HCT116 (cell line): ENCODE results near the gene FBXW2. TPM values are rescaled to one million over a fixed set of nuclear protein-coding genes. Genes with fewer than 3 reads are reported as not detected.

Experiments used
- ATAC-seq: fragments of 200-7000 bp; cut with Tn5 transposase; 2 replicates; pipeline ENCODE4 v1.9.1; 2020; ENCODE audit warnings: mild to moderate bottlenecking, moderate library complexity
- BruUV-seq: library from RNA; stranded (reverse); fragments of 400-500 nt; replicated peaks from 2 replicates; lab custom pipeline; 2021; lab: Mats Ljungman, UMichigan
- CTCF ChIA-PET: fragments of 300-600 bp; sonication (Branson Sonifier 250); formaldehyde crosslinking; loops from one replicate; lab custom pipeline; 2021; ENCODE audit warnings: antibody characterized with exemption; lab: Charles Lee
- POLR2A ChIA-PET: fragments of 300-600, 350-600 bp; sonication (Branson Sonifier 250); formaldehyde crosslinking; loops from one replicate; lab custom pipeline; 2021; ENCODE audit warnings: antibody characterized with exemption; lab: Charles Lee
- RAD21 ChIA-PET, 2 experiments: fragments of 300-600 bp; sonication (Branson Sonifier 250); formaldehyde crosslinking; loops; one replicate each; lab custom pipeline; 2023; ENCODE audit warnings: low total read pairs in 2 of 2; ENCODE audit not compliant: uncharacterized antibody in 2 of 2, unreplicated experiment in 2 of 2, low non-redundant PET in 1 of 2; lab: Charles Lee
- DNase-seq: peaks from one replicate; pipeline ENCODE4 v3.0.0-alpha.2; 2010; ENCODE audit warnings: low read depth, low spot score
- H2AFZ ChIP-seq: fragments of 200-600 bp; shearing (Covaris generic), sonication (generic); 2 replicates; pipeline ENCODE4 v1.6.1; 2017; ENCODE audit warnings: low read depth, mixed run types, mixed read lengths, antibody characterized with exemption, low read length; ENCODE audit not compliant: poor library complexity, severe bottlenecking
- H3K27ac ChIP-seq: 2 replicates; pipeline ENCODE4 v1.5.1; 2012; ENCODE audit warnings: low read depth, low read length
- H3K27me3 ChIP-seq: fragments of 200-600 bp; sonication (generic); 2 replicates; pipeline ENCODE4 v1.6.1; 2016; ENCODE audit warnings: mixed run types, low read length, mixed read lengths; ENCODE audit not compliant: insufficient read depth
- H3K36me3 ChIP-seq, 2 experiments: fragments of 200-500 bp in 1 of 2; fragments of 200-600 bp in 1 of 2; sonication (Bioruptor generic) in 1 of 2; sonication (generic) in 1 of 2; 2 replicates each; pipeline versions ENCODE4 v1.5.1 to v1.6.1; 2014 to 2016; ENCODE audit warnings: low read length in 2 of 2, inconsistent platforms in 1 of 2, mixed read lengths in 1 of 2, mixed run types in 1 of 2; ENCODE audit not compliant: insufficient read depth in 2 of 2, control insufficient read depth in 1 of 2
- H3K4me1 ChIP-seq, 2 experiments: fragments of 200-600 bp in 1 of 2; sonication (generic) in 1 of 2; 2 replicates each; pipeline versions ENCODE4 v1.5.1 to v1.6.1; 2012 to 2017; ENCODE audit warnings: low read length in 2 of 2, inconsistent platforms in 1 of 2, mild to moderate bottlenecking in 1 of 2, mixed read lengths in 1 of 2, mixed run types in 1 of 2, moderate library complexity in 1 of 2; ENCODE audit not compliant: insufficient read depth in 2 of 2, control insufficient read depth in 1 of 2
- H3K4me2 ChIP-seq: fragments of 200-600 bp; sonication (generic); 2 replicates; pipeline ENCODE4 v1.6.1; 2017; ENCODE audit warnings: mixed run types, low read length, mixed read lengths
- H3K4me3 ChIP-seq, 2 experiments: fragments of 200-600 bp in 1 of 2; sonication (generic) in 1 of 2; replicated peaks in 1 of 2; 2 replicates each; pipeline ENCODE4 v1.5.1; 2011 to 2016; ENCODE audit warnings: low read length in 2 of 2, control low read depth in 1 of 2, low read depth in 1 of 2, mild to moderate bottlenecking in 1 of 2, mixed read lengths in 1 of 2, mixed run types in 1 of 2
- H3K79me2 ChIP-seq: fragments of 200-600 bp; sonication (generic); 2 replicates; pipeline ENCODE4 v1.6.1; 2017; ENCODE audit warnings: mild to moderate bottlenecking, mixed run types, low read length, moderate library complexity, mixed read lengths; ENCODE audit not compliant: insufficient read depth
- H3K9ac ChIP-seq: fragments of 200-600 bp; sonication (generic); 2 replicates; pipeline ENCODE4 v1.6.1; 2016; ENCODE audit warnings: low read length, mixed read lengths
- H3K9me2 ChIP-seq: fragments of 200-600 bp; sonication (generic), shearing (Covaris generic); 2 replicates; pipeline ENCODE4 v1.6.1; 2017; ENCODE audit warnings: mixed run types, mild to moderate bottlenecking, moderate library complexity; ENCODE audit not compliant: insufficient read depth
- H3K9me3 ChIP-seq, 2 experiments: fragments of 200-500 bp in 1 of 2; fragments of 200-600 bp in 1 of 2; sonication (Bioruptor generic) in 1 of 2; sonication (generic) in 1 of 2; 2 replicates each; pipeline ENCODE4 v1.6.1; 2014 to 2017; ENCODE audit warnings: low read length in 2 of 2, mixed read lengths in 2 of 2, inconsistent platforms in 1 of 2, low read depth in 1 of 2, mild to moderate bottlenecking in 1 of 2, mixed run types in 1 of 2, moderate library complexity in 1 of 2; ENCODE audit not compliant: control insufficient read depth in 1 of 2, insufficient read depth in 1 of 2
- H4K20me1 ChIP-seq: fragments of 200-600 bp; sonication (generic), shearing (Covaris generic); 2 replicates; pipeline ENCODE4 v1.6.1; 2017; ENCODE audit warnings: mixed run types, mild to moderate bottlenecking, moderate library complexity; ENCODE audit not compliant: insufficient read depth
- CBX3 ChIP-seq: IDR thresholded peaks from 2 replicates; pipeline ENCODE4 v1.6.1; 2012; ENCODE audit warnings: low read depth
- CEBPB ChIP-seq: IDR thresholded peaks from 2 replicates; pipeline ENCODE4 v1.6.1; 2012; ENCODE audit warnings: low read depth
- EGR1 ChIP-seq: IDR thresholded peaks from 2 replicates; pipeline ENCODE4 v1.6.1; 2012; ENCODE audit warnings: low read depth
- EZH2 ChIP-seq: fragments of 200-600 bp; sonication (generic); IDR thresholded peaks from 2 replicates; pipeline ENCODE4 v1.6.1; 2017; ENCODE audit warnings: antibody characterized with exemption, mixed run types
- EZH2phosphoT487 ChIP-seq: fragments of 200-600 bp; IDR thresholded peaks from 2 replicates; pipeline ENCODE4 v1.6.1; 2018; ENCODE audit warnings: antibody characterized with exemption, borderline replicate concordance
- FOSL1 ChIP-seq: IDR thresholded peaks from 2 replicates; pipeline ENCODE4 v1.6.1; 2012; ENCODE audit warnings: low read depth
- JUND ChIP-seq: IDR thresholded peaks from 2 replicates; pipeline ENCODE4 v1.6.1; 2012
- POLR2AphosphoS5 ChIP-seq: IDR thresholded peaks from 2 replicates; pipeline ENCODE4 v1.6.1; 2011; ENCODE audit warnings: mild to moderate bottlenecking, low read depth, low read length, moderate library complexity
- RAD21 ChIP-seq: IDR thresholded peaks from 2 replicates; pipeline ENCODE4 v1.6.1; 2012; ENCODE audit warnings: low read depth, mild to moderate bottlenecking
- SIN3A ChIP-seq: IDR thresholded peaks from 2 replicates; pipeline ENCODE4 v1.6.1; 2012; ENCODE audit warnings: low read depth
- SP1 ChIP-seq: IDR thresholded peaks from 2 replicates; pipeline ENCODE4 v1.6.1; 2012; ENCODE audit warnings: low read depth
- SRF ChIP-seq: IDR thresholded peaks from 2 replicates; pipeline ENCODE4 v1.6.1; 2012; ENCODE audit warnings: low read depth
- TCF7L2 ChIP-seq: IDR thresholded peaks from 2 replicates; pipeline ENCODE4 v1.7.0; 2011; ENCODE audit warnings: borderline replicate concordance, inconsistent platforms; ENCODE audit not compliant: insufficient read depth, insufficient read length; ENCODE audit errors: extremely low read depth
- YY1 ChIP-seq: IDR thresholded peaks from 2 replicates; pipeline ENCODE4 v1.6.1; 2011; ENCODE audit warnings: low read length, low read depth, moderate library complexity, mild to moderate bottlenecking; ENCODE audit not compliant: insufficient replicate concordance; ENCODE audit errors: extremely low read depth
- ZFX ChIP-seq: fragments of 450-650 bp; IDR thresholded peaks from 2 replicates; pipeline ENCODE4 v1.6.1; 2017
- ZNF274 ChIP-seq: fragments of 200-500 bp; sonication (Bioruptor generic); IDR thresholded peaks from 2 replicates; pipeline ENCODE4 v1.6.1; 2014; ENCODE audit warnings: mild to moderate bottlenecking, low read depth, low read length, inconsistent platforms
- intact Hi-C: fragments of 100-400 bp; cut with micrococcal nuclease; formaldehyde crosslinking; loops from 2 replicates; pipeline ENCODE4 v1.10.0; 2022
- total RNA-seq: library from RNA; stranded (reverse); gene quantifications from one replicate; pipeline ENCODE4 v1.2.1, GENCODE V29; 2021; ENCODE audit not compliant: unreplicated experiment
- TF ChIP-seq, protein P1 (sequence below), 3 experiments: fragments of 200-600 bp in 1 of 3; sonication (generic) in 1 of 3; IDR thresholded peaks in 2 of 3; conservative IDR thresholded peaks in 1 of 3; 2 replicates each; pipeline ENCODE4 v1.5.1; 2012 to 2017; ENCODE audit warnings: low read depth in 2 of 3, low read length in 2 of 3, antibody characterized with exemption in 1 of 3, borderline replicate concordance in 1 of 3, control low read depth in 1 of 3, mild to moderate bottlenecking in 1 of 3, mixed read lengths in 1 of 3, mixed run types in 1 of 3, moderate library complexity in 1 of 3; ENCODE audit not compliant: insufficient read depth in 1 of 3
- TF ChIP-seq, protein P2 (sequence below): IDR thresholded peaks from 2 replicates; pipeline ENCODE4 v1.6.1; 2012; ENCODE audit warnings: low read depth

Gene FBXW2
- total RNA-seq, 1 experiment from 2014 or later: 59.6 TPM

DNA sequence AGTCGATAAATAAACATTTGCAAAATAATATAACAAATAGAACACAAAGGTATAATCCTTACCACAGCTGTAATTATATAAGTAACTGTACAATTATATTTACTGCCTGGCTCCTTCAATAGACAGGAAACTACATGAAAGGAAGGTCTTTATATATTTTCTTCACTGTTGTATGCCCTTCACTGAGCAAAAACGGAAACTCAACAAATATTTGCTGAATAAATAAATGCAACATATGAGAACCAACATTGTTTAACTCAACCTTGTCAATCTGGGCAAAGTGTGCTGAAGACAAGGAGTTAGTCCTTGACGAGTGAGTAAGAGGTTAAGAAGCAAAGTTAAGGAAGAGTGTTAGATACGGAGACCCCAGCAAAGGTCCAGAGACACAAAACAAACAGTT is 26.9 kb upstream of the FBXW2 start:
- Histone ChIP-seq H3K27ac (no peak overlapping the region), H3K9ac (no peak overlapping the region), H3K4me1 (no peaks in the 10 kb centered on the region), H3K4me3 (no peak overlapping the region), H3K36me3 (peaks cover 37 to 43% of the 10 kb centered on the region in 2 experiments), H3K9me2 (no peaks in the 10 kb centered on the region), H2AFZ (no peak overlapping the region), H3K27me3 (no peaks in the 10 kb centered on the region), H4K20me1 (no peaks in the 10 kb centered on the region), H3K4me2 (no peak overlapping the region), H3K9me3 (no peaks in the 10 kb centered on the region), H3K79me2 (no peaks in the 10 kb centered on the region)
- TF ChIP-seq SIN3A (no peak), EZH2 (no peak), EGR1 (no peak), POLR2AphosphoS5 (no peak), RAD21 (no peak)
- TF ChIP-seq, protein P1, sequence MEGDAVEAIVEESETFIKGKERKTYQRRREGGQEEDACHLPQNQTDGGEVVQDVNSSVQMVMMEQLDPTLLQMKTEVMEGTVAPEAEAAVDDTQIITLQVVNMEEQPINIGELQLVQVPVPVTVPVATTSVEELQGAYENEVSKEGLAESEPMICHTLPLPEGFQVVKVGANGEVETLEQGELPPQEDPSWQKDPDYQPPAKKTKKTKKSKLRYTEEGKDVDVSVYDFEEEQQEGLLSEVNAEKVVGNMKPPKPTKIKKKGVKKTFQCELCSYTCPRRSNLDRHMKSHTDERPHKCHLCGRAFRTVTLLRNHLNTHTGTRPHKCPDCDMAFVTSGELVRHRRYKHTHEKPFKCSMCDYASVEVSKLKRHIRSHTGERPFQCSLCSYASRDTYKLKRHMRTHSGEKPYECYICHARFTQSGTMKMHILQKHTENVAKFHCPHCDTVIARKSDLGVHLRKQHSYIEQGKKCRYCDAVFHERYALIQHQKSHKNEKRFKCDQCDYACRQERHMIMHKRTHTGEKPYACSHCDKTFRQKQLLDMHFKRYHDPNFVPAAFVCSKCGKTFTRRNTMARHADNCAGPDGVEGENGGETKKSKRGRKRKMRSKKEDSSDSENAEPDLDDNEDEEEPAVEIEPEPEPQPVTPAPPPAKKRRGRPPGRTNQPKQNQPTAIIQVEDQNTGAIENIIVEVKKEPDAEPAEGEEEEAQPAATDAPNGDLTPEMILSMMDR (IDR thresholded peaks at IDR 0.05 in 2 of 3, conservative IDR thresholded peaks at IDR 0.05 in 1 of 3; ENCODE audit: borderline replicate concordance in 1 of 3, insufficient read depth in 1 of 3, low read depth in 2 of 3, low read length in 2 of 3): no peak
- ChIA-PET CTCF (no interaction called here), RAD21 (no interaction called here), POLR2A (no interaction called here)
- ATAC-seq (no peak), DNase-seq (no peak)
- intact Hi-C loops: no loop called here
- no TSS peak for BruUV-seq

DNA sequence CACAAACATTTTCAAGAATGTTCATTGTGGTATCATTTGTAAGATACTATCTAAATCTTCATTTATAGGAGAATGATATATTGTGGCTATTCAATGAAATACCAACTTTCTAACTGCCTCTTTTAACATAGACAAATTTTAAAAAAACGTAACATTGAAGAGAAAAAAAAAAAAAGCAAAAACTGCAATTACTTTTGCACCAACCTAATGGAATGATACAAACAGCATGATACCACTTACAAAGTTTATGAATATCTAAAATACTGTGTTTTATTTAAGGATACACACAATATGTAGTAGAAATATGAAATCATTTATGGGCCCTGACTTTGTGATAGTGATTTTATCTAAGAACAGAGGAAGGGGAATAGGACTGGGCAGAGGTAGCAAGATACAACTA is 25.4 kb upstream of the FBXW2 start:
- RAD21 ChIA-PET: no interaction called here
- Histone ChIP-seq H4K20me1 (no peaks in the 10 kb centered on the region), H3K36me3 (peaks cover 27 to 35% of the 10 kb centered on the region in 2 experiments), H3K27me3 (no peaks in the 10 kb centered on the region), H3K4me3 (no peak overlapping the region), H3K9ac (no peak overlapping the region), H3K79me2 (no peaks in the 10 kb centered on the region), H3K9me2 (no peaks in the 10 kb centered on the region), H3K4me1 (no peaks in the 10 kb centered on the region), H2AFZ (no peak overlapping the region), H3K9me3 (no peaks in the 10 kb centered on the region), H3K27ac (no peak overlapping the region), H3K4me2 (no peak overlapping the region)
- POLR2A ChIA-PET: no interaction called here
- intact Hi-C loops: no loop called here
- CTCF ChIA-PET: no interaction called here
- DNase-seq: no peak
- ATAC-seq: no peak
- BruUV-seq: no TSS peak
- no peak for TF ChIP-seq SP1
- no peak for TF ChIP-seq EZH2phosphoT487
- TF ChIP-seq ZFX: no peak
- TF ChIP-seq FOSL1: no peak
- TF ChIP-seq CEBPB: no peak
- TF ChIP-seq YY1: no peak
- TF ChIP-seq, protein P2, sequence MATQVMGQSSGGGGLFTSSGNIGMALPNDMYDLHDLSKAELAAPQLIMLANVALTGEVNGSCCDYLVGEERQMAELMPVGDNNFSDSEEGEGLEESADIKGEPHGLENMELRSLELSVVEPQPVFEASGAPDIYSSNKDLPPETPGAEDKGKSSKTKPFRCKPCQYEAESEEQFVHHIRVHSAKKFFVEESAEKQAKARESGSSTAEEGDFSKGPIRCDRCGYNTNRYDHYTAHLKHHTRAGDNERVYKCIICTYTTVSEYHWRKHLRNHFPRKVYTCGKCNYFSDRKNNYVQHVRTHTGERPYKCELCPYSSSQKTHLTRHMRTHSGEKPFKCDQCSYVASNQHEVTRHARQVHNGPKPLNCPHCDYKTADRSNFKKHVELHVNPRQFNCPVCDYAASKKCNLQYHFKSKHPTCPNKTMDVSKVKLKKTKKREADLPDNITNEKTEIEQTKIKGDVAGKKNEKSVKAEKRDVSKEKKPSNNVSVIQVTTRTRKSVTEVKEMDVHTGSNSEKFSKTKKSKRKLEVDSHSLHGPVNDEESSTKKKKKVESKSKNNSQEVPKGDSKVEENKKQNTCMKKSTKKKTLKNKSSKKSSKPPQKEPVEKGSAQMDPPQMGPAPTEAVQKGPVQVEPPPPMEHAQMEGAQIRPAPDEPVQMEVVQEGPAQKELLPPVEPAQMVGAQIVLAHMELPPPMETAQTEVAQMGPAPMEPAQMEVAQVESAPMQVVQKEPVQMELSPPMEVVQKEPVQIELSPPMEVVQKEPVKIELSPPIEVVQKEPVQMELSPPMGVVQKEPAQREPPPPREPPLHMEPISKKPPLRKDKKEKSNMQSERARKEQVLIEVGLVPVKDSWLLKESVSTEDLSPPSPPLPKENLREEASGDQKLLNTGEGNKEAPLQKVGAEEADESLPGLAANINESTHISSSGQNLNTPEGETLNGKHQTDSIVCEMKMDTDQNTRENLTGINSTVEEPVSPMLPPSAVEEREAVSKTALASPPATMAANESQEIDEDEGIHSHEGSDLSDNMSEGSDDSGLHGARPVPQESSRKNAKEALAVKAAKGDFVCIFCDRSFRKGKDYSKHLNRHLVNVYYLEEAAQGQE: no peak
- no peak for TF ChIP-seq ZNF274
- no peak for TF ChIP-seq TCF7L2
- TF ChIP-seq CBX3: no peak
- no peak for TF ChIP-seq POLR2AphosphoS5
- TF ChIP-seq SRF: no peak
- no peak for TF ChIP-seq JUND
